Measurements from ENCODE around the gene MECR.

Gene MECR

DNA sequence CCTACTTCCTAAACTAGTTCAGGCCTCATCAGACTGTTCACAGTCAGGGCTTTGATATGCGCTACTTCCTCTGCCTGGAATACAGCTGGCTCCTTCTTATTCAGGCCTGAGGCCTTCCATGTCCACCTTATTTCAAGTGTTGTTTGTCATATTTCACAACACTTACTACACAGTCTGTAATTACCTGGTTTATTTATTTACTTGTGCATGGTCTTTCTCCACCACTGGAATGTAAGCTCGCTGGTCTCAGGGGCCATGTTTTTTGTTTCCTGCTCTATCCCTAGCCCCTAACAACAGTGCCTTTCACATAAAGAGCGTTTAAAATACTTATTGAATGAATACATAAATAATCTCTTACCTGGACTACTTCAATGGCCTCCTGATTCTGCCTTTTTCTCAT lies 44.5 kb downstream of the MECR start:
- no peak overlapping the region for H3K27ac ChIP-seq
- TF ChIP-seq, protein P1, sequence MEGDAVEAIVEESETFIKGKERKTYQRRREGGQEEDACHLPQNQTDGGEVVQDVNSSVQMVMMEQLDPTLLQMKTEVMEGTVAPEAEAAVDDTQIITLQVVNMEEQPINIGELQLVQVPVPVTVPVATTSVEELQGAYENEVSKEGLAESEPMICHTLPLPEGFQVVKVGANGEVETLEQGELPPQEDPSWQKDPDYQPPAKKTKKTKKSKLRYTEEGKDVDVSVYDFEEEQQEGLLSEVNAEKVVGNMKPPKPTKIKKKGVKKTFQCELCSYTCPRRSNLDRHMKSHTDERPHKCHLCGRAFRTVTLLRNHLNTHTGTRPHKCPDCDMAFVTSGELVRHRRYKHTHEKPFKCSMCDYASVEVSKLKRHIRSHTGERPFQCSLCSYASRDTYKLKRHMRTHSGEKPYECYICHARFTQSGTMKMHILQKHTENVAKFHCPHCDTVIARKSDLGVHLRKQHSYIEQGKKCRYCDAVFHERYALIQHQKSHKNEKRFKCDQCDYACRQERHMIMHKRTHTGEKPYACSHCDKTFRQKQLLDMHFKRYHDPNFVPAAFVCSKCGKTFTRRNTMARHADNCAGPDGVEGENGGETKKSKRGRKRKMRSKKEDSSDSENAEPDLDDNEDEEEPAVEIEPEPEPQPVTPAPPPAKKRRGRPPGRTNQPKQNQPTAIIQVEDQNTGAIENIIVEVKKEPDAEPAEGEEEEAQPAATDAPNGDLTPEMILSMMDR (conservative IDR thresholded peaks at IDR 0.05), result no peak

DNA sequence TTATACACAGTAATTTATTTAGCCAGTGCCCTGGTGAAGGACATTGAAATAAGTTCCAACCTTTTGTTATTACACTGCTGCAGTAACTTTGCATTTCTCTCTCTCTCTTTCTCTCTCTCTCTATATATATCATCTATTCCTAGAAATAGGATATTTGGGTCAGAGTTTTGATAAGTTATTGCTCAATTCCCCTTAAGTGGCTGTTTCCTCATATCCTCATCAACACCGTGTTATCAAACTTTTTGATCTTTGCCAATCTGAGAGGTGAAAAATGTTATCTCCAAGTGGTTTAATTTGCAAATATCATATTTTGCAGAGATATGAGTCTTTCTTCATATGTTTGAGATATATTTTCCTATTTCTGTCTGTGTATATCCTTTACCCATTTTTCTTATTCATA lies 47.4 kb downstream of the MECR start:
- H3K27ac ChIP-seq, result peak overlapping the region; percentile 99
- TF ChIP-seq, protein P1 (conservative IDR thresholded peaks at IDR 0.05), result no peak

DNA sequence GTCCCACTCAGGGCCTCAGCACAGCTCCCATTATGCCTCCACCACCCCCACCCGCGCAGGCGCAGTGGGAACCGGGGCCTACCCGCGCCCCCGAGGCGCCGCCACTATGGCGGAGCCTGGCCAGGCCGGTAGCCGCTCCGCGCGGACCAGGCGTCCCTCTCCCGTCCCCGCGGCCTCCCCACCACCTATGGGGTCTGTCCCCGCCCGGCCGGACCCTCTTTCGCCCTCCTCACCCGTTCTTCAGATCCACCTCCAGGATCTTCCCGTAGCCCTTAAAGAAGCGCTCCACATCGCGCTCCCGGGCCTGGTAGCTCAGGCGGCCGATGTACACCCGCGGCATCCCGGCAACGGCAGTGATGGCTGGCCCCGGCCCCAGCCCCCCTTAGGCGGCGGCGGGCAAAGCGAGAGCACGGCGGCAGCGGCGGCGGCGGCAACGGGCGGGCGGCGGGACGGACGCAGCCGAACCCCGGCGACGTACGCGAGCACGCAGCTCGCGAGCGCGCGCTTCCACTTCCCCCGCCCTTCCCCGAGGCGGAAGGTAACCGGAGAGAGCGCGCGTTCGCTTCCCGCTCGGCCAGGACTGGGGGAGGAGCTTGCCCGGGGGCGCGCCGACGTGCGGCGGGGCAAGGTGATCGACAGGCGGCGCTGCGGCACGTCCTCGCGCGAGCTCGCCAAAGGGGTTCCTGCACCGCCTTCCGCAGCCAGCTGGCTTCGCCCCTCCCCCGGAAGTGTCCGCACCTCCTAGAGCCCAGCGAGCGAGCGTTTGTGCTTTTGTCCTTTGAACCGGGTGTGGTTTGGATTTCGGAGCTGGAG lies 49.1 kb downstream of the MECR start, which contains the start of gene SRSF4:
TSS of gene SRSF4 (minus strand) at position 488 of the 813 bp plus-strand sequence. CDS start at position 340, 148 bp downstream.
- TF ChIP-seq, protein P1 (conservative IDR thresholded peaks at IDR 0.05), result peak; percentile 78
- H3K27ac ChIP-seq, result peak within 1 kb of the TSS; percentile 99

DNA sequence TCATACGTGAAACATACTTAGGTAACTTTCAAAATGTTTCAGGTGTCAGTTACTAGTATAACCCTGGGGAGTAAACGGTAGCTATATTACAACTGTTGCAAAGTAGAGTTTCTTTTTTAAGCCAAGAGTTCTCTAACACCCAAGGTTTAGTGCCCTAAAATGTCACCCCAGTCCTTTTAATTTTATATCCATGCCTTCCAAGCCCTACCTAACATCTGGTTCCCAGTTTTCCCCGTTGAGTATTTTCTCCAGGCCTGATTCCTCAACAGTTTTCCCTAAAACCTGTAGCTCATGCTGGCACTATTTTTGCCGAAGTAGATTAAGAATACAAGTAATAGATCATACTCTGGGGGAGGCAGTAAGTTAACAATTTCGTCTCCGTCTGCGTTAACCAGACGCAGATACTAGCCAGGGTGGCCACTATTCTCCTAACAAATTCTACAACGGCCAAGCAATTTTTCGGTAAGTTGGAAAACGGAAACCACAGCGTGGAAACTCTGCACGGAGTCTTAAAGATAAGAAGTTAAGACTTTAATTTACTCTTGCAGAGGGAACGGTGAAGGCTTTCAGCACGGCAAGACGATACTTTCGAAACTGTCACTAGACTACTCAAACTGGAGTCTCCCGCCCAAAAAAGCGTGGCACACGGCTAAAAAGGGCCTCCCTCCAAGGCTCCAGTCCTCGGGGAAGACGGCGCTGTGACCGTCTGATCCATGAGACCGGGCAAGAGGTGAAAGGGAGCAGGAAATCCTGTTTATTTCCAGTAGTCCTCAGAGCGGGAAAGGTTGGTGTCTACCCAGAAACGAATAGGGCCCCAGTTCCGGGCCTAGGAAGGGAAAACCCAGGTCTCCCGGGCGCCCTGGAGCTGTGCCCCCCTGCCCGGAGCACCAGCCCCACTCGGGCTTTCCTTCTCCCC lies 50.0 kb downstream of the MECR start:
- TF ChIP-seq, protein P1 (conservative IDR thresholded peaks at IDR 0.05), result no peak
- H3K27ac ChIP-seq, result peak overlapping the region; percentile 99

DNA sequence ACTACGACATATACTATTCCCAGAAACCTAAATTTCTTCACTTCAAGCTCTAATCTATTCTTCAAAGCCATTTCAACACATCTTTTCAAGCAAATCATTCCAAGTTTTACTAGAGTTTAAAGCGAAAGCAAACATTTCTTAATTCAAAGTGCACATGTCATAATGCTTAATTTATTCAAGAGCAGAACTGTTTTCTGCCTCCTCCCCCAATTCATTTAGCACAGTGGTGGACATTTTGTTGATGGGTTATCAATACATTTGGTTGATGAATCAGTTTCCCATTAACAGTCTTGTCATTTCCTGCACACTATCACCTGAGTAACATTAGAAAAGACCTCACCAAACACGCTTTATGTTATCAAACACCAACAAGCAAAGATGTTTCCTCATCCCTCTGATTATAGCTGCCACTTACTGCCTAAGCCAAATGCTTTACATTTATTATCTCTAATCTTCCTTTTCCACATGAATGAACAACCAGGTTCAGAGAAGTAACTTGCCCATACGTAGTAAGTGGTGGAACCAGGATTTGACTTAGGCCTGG lies 51.0 kb downstream of the MECR start:
- peak overlapping the region; percentile 99 for H3K27ac ChIP-seq
- TF ChIP-seq, protein P1 (conservative IDR thresholded peaks at IDR 0.05), result no peak

DNA sequence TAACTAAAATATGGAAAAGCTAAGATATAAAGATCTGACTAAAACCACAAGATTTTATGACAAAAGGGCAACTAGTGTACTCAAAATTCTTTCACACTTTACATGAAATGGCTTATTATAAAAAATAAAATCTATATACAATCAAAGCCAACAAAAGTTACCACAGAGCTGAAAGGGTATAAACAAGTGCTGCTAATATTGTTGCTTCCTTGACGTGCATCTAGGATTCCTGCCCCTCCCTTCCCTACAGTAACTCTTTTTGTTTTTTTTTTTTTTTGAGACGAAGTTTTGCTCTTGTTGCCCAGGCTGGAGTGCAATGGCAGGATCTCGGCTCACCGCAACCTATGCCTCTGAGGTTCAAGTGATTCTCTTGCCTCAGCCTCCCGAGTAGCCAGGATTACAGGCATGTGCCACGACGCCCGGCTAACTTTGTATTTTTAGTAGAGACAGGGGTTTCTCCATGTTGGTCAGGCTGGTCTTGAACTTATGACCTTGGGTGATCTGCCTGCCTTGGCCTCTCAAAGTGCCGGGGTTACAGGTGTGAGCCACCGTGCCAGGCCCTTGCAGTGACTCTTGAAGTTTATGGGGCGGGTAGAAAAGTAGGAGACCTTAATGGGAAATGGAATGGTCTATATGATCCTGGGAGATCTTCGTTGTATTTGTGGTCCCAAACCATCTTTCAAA lies 53.6 kb downstream of the MECR start:
- TF ChIP-seq, protein P1 (conservative IDR thresholded peaks at IDR 0.05), result no peak

More for the DNA sequence above, 53.6 kb downstream of the MECR start:
- no peak overlapping the region; the same call in 1 of the 2 replicates for H3K27ac ChIP-seq

Measured in VCaP (cell line).